T-helper 1 cell treated with Interleukin-12 subunit alpha and Interleukin-12 subunit beta and Interleukin-4 antibody, amounts not matched to agents 30 ng/mL and 1 ng/mL, for 36 hours (primary cell): ENCODE measurements around the gene SLIT3. TPM values are rescaled to one million over a fixed set of nuclear protein-coding genes. Genes with fewer than 3 reads are reported as not detected.
"Not testable (repeated sequence)": the region's sequence is repeated elsewhere in the genome, so short reads cannot be mapped to it uniquely, and the experiment has no call there.

ENCODE experiments used
- intact Hi-C: fragments of 100-400 bp; cut with micrococcal nuclease; formaldehyde crosslinking; loops from one replicate; pipeline ENCODE4 v1.15.1; 2024
- total RNA-seq: library from RNA; stranded (reverse); gene quantifications from 2 replicates; pipeline ENCODE4 v1.2.3, GENCODE V29; 2022

Gene SLIT3
- total RNA-seq, 1 donor from 2014 or later: not detected

DNA sequence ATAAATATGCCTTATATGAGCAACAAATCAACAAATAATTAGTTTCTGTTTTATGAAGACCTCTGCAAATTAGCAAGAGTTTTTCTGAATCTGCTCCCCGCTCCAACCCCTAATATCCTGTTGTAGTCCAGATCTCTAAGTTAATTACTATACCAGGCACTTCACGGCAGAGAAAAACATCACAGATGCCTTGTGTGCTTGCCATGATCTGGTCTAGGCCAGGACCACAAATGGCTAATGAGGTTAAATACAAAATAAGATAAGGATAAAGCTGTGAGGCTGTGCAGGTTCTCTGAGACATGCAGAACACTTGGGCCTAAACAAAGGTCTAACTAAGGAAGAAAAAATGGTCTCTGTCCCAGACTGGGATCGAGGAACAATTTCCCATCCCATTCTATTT, 150.8 kb downstream of the SLIT3 start:
- intact Hi-C loops: no loop called here

GRCh38 chr5:169149317-169149716, 151.6 kb downstream of the SLIT3 start:
- intact Hi-C loops: no loop called here

DNA sequence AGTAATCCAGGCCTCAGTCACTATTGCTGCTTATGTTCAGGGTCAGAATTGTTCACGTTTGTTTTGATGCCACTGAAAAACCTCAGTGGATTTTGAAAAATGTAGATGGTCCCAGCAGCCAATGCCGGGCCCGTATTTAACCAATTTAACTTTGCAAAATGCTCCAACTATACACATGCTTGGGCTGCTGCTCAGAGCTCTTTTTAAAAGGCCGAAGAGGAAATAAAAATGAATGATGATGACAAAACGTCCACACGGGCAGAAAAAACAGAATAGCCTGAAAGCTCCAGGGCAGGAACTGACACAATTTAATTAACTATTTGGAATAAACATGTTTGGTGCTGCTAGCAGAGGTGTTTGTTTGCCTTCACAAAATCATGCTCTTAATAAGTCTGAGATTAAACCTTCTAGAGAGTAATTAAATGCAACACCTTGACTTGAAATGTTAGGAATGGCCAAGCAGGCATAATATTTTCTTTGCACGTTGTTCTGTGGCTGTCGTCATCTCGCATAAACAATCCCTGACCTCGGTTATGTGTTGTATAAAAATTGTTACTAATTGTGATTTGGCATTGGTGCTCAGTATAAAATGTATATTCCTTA, 152.7 kb downstream of the SLIT3 start:
- intact Hi-C loops: no loop called here

- intact Hi-C loops: no loop called here
Measured at GRCh38 chr5:169147534-169147933, 153.4 kb downstream of the SLIT3 start.

GRCh38 chr5:169146158-169146557, 154.8 kb downstream of the SLIT3 start:
- intact Hi-C loops: no loop called here

GRCh38 chr5:169142264-169142970, 158.5 kb downstream of the SLIT3 start:
- intact Hi-C loops: no loop called here

- intact Hi-C loops: not testable (repeated sequence)
Measured at GRCh38 chr5:169140215-169140614, 160.7 kb downstream of the SLIT3 start.

DNA sequence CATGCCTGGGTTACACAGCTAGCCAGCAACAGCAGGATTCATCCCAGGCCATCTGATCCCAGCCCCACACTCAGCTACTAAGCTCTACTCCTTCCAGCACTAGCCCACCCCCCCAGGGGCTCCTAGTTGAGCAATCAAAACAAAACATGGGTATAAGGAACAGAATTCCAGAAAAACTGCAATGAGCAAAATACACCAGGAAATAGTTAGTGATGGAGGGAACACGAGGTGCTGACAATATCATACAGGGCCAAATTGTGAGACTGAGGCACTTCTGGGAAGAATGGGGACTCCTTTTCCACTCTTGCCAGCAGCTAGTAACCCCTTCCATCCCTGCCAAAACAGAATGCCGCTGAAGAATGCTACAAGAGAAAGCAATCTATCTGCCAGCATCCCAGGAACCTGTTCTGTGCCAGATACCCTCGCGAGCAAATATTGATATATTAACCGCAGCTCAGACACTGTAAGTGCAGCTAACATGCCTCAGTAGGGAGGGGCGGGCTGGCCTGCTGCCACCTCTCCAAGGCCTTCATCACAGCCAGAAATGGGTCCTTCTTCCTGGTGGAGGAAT, 161.4 kb downstream of the SLIT3 start:
- intact Hi-C loops: no loop called here

DNA sequence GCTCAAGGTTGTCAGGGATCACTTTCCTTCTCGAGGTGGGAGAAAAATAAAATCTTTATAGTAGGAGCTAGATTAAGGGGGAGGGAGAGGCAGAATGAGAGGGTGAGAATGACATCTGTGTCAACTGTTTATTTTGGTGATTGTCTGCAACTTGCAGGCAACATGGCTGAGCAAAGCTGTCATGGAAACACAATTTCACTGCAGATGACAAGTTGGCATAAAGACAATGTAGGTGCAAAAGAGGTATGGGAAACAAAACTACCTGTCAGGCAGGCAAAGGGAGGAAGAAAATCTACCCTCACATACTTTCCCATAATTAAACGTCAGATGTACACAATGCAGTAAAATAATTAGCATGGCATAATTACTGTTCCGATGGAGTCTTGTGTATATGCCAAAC, 167.4 kb downstream of the SLIT3 start:
- intact Hi-C loops: no loop called here

- intact Hi-C loops: no loop called here
Measured at GRCh38 chr5:169132302-169132660, 168.7 kb downstream of the SLIT3 start.

DNA sequence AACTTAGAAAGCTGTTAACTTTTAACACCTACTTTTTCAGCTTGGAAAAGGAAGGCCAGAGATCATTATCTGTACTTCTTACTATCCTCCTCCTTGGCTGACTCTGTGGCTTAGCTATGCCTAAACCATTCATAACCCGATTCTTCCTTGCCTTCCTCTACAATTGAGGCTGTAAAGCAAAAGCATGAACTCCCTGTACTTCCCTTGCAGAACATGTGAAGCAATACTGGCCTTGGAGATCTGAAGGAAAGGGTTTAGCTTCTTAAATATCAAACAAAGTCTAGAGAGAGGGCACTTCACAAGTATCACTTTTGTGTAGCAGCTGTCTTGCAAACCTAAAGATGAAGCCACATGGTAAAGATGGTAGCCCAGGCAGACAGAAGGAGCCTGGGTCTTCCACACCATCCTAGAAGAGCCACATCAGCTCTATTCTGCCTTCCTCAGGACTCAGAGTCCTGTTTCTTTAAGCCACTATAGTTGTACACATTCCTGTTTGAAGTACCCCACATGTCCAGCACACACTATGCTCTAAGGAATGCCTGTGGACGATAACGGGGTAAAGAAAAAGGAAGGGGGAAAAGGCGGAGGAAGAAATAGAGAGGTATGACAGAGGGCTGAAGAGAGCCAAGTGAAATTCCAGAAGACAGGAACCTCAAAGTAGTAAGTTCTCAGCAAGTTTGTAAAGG, 169.2 kb downstream of the SLIT3 start:
- intact Hi-C loops: no loop called here

- intact Hi-C loops: no loop called here
Measured at GRCh38 chr5:169128679-169129078, 172.3 kb downstream of the SLIT3 start.

DNA sequence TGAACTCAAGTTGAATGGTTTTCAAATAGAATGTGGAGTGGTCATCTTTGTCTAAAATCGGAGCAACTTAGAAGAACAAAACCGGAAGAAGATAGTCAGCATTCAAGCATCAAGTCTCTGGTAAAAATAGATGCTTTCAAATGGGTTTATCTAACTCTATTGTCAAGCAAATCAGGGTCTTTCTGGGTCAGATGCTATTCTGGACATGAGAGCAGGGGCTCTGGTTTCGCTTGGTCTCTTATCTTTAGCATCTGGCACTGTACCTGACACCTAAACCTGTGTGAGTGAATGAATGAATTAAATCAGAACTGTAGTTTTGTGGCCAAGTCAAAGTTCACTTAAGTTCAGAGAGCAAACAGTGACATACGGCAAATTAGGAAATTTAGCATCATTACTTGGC, 173.5 kb downstream of the SLIT3 start:
- intact Hi-C loops: no loop called here

GRCh38 chr5:169126481-169127021, 174.4 kb downstream of the SLIT3 start:
- intact Hi-C loops: no loop called here

- intact Hi-C loops: no loop called here
Measured at GRCh38 chr5:169125571-169125970, 175.4 kb downstream of the SLIT3 start.

- intact Hi-C loops: no loop called here
Measured at GRCh38 chr5:169122951-169123350, 178.0 kb downstream of the SLIT3 start.

DNA sequence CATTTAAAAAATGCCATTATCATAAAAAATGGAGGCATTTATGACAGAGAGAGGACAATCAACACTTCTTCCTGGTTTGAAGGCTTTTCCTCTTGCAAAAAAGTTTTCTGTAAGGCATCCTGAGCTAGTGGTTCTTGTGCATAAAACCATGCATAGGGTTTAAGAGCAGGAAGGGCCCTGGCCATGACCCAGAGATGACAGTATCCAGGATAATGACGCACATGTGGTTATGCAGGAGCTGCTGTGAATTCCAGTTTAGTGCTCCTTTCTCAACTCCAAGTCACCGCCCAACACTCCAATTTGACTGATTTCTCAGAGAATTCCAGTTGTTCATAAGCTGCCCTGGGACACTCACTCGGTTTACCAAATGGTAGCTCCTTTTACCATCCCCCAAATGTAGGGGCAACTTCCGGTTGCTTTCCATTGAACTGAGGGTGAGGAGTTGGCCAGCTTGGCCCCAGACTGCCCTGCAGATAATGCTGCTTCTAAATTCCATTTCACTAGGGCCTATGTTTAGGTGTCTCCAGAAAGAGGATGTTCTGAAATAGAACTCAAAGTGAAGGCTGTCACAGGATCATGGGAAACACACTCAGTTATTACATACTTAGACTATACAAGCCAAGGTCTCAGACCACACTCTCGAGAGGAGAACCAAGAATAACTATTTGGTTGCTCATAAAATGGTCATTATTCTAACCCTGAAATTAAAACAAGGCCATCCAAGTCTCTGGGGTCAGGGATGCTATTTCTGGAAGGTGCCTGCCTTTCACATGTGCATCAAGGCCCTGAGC, 179.1 kb downstream of the SLIT3 start:
- intact Hi-C loops: no loop called here

- intact Hi-C loops: no loop called here
Measured at GRCh38 chr5:169119288-169120048, 181.5 kb downstream of the SLIT3 start.

- intact Hi-C loops: no loop called here
Measured at GRCh38 chr5:169116961-169117461, 183.9 kb downstream of the SLIT3 start.

DNA sequence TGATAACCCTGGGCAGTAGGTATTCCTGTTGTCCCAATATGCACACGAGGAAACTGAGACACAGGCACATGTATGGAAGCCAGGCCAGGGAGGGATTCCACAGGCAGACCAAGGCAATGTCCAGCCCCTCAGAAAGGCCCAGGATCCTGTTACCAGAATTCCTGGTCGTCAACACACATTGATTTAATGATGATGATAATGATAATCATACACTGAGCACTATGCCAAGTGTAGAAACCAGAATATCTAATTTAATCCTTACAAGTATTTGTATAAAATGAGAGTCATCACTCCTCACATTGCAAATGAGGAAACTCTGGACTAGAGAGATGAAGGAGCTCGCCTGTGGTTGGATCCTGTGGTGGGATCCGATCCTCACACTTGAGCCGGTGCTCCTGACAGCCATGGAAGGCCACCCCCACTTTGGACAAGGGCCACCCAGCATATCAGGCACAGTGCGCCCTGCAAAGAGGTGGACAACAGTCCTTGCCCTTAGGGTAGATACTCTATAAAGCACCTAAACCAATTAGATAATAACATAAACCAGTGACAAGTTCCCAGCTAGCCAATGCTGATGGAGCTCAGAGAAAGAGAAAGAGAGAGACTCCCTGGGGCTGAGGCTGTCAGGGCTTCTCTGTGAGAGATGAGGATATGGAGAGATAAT, 185.3 kb downstream of the SLIT3 start:
- intact Hi-C loops: no loop called here
